Epidermal melanocyte (primary cell): ENCODE data around the gene DENND1A.

Experiments
- DNase-seq: peaks from one replicate; pipeline ENCODE4 v3.0.0; 2011; ENCODE audit warnings: low spot score; ENCODE audit not compliant: insufficient read length

The DENND1A gene

GRCh38 chr9:123689701-123690428, 240.1 kb downstream of the DENND1A start:
- no peak for DNase-seq

- DNase-seq: no peak
These were observed 242.6 kb downstream of the DENND1A start for GRCh38 chr9:123687246-123687751.

GRCh38 chr9:123686829-123687192, 243.1 kb downstream of the DENND1A start:
- no peak for DNase-seq

- no peak for DNase-seq
These were observed 243.6 kb downstream of the DENND1A start for GRCh38 chr9:123686131-123686828.

GRCh38 chr9:123685489-123686083, 244.3 kb downstream of the DENND1A start:
- DNase-seq: no peak

- no peak for DNase-seq
These were observed 245.4 kb downstream of the DENND1A start for GRCh38 chr9:123684393-123685149.

- DNase-seq: no peak
These were observed 247.2 kb downstream of the DENND1A start for GRCh38 chr9:123682746-123683145.

GRCh38 chr9:123680352-123680751, 249.6 kb downstream of the DENND1A start:
- DNase-seq: no peak

GRCh38 chr9:123679330-123679987, 250.5 kb downstream of the DENND1A start:
- DNase-seq: no peak

GRCh38 chr9:123678878-123679329, 251.0 kb downstream of the DENND1A start:
- no peak for DNase-seq

GRCh38 chr9:123678038-123678877, 251.7 kb downstream of the DENND1A start:
- no peak for DNase-seq

- no peak for DNase-seq
These were observed 253.1 kb downstream of the DENND1A start for GRCh38 chr9:123676869-123677268.

GRCh38 chr9:123669346-123669745, 260.6 kb downstream of the DENND1A start:
- DNase-seq: peak; percentile 31

GRCh38 chr9:123663529-123663928, 266.4 kb downstream of the DENND1A start:
- DNase-seq: no peak

- no peak for DNase-seq
These were observed 267.7 kb downstream of the DENND1A start for GRCh38 chr9:123662057-123662776.

GRCh38 chr9:123660691-123661466, 269.0 kb downstream of the DENND1A start:
- no peak for DNase-seq

- DNase-seq: no peak
These were observed 270.6 kb downstream of the DENND1A start for GRCh38 chr9:123659358-123659757.

- no peak for DNase-seq
These were observed 271.1 kb downstream of the DENND1A start for GRCh38 chr9:123658792-123659191.

GRCh38 chr9:123657941-123658340, 272.0 kb downstream of the DENND1A start:
- DNase-seq: no peak
